ENCODE results near the gene SLF1. TPM values are rescaled to one million over a fixed set of nuclear protein-coding genes. Genes with fewer than 3 reads are reported as not detected.

Gene SLF1
- total RNA-seq, 1 donor from 2014 or later: 7.5 TPM

GRCh38 chr5:94699562-94699961 is 81.1 kb downstream of the SLF1 start:
- ATAC-seq (no peak), DNase-seq (no peak)
- intact Hi-C loops (cut with micrococcal nuclease): no loop called here

GRCh38 chr5:94700592-94700991 is 82.1 kb downstream of the SLF1 start:
- DNase-seq: no peak
- no peak for ATAC-seq
- intact Hi-C loops (cut with micrococcal nuclease): no loop called here

- no peak for DNase-seq
- intact Hi-C loops (cut with micrococcal nuclease): no loop called here
- no peak for ATAC-seq
Measured at GRCh38 chr5:94702729-94703128, 84.3 kb downstream of the SLF1 start.

- intact Hi-C loops (cut with micrococcal nuclease): no loop called here
- ATAC-seq: no peak
Measured at GRCh38 chr5:94705427-94705826, 87.0 kb downstream of the SLF1 start.

GRCh38 chr5:94707359-94707758 is 88.9 kb downstream of the SLF1 start:
- ATAC-seq: no peak
- intact Hi-C loops (cut with micrococcal nuclease): no loop called here
- DNase-seq: no peak

More at GRCh38 chr5:94705427-94705826, 87.0 kb downstream of the SLF1 start:
- DNase-seq: no peak

GRCh38 chr5:94709277-94709676 is 90.8 kb downstream of the SLF1 start:
- intact Hi-C loops (cut with micrococcal nuclease): no loop called here
- no peak for DNase-seq
- ATAC-seq: no peak

GRCh38 chr5:94711785-94712184 is 93.3 kb downstream of the SLF1 start:
- no peak for ATAC-seq
- DNase-seq: no peak
- intact Hi-C loops (cut with micrococcal nuclease): no loop called here

- DNase-seq (peak; percentile 66), ATAC-seq (peak; percentile 90)
- intact Hi-C loops (cut with micrococcal nuclease): no loop called here
Measured at GRCh38 chr5:94715768-94716167, 97.3 kb downstream of the SLF1 start.

- ATAC-seq: no peak
- no peak for DNase-seq
- intact Hi-C loops (cut with micrococcal nuclease): no loop called here
Measured at GRCh38 chr5:94725142-94725541, 106.7 kb downstream of the SLF1 start.

- DNase-seq (no peak), ATAC-seq (no peak)
- intact Hi-C loops (cut with micrococcal nuclease): no loop called here
Measured at GRCh38 chr5:94731471-94731870, 113.0 kb downstream of the SLF1 start.

- ATAC-seq (no peak), DNase-seq (no peak)
- intact Hi-C loops (cut with micrococcal nuclease): no loop called here
Measured at GRCh38 chr5:94736498-94736897, 118.0 kb downstream of the SLF1 start.

GRCh38 chr5:94740286-94740685 is 121.8 kb downstream of the SLF1 start:
- intact Hi-C loops (cut with micrococcal nuclease): no loop called here
- no peak for ATAC-seq

GRCh38 chr5:94742852-94743251 is 124.4 kb downstream of the SLF1 start:
- DNase-seq (no peak), ATAC-seq (no peak)
- intact Hi-C loops (cut with micrococcal nuclease): no loop called here

More at GRCh38 chr5:94740286-94740685, 121.8 kb downstream of the SLF1 start:
- DNase-seq: no peak

- DNase-seq (no peak), ATAC-seq (no peak)
- intact Hi-C loops (cut with micrococcal nuclease): no loop called here
Measured at GRCh38 chr5:94744906-94745305, 126.4 kb downstream of the SLF1 start.

GRCh38 chr5:94745786-94746730 is 127.6 kb downstream of the SLF1 start:
- no peak for DNase-seq
- intact Hi-C loops (cut with micrococcal nuclease): no loop called here
- no peak for ATAC-seq

- no peak for DNase-seq
- no peak for ATAC-seq
- intact Hi-C loops (cut with micrococcal nuclease): no loop called here
Measured at GRCh38 chr5:94746731-94747124, 128.3 kb downstream of the SLF1 start.

Other genes with a start within 250 kb of the SLF1 start
- gene KIAA0825, start 65 bp upstream of the SLF1 start, total RNA-seq: 2.2 TPM

Data from left ventricle myocardium superior (tissue), 1 donor.